ENCODE measurements around the gene HRG.

HRG gene

GRCh38 chr3:186713499-186713898 lies 47.7 kb downstream of the HRG start:
- H3K27me3 ChIP-seq (ENCODE audit: insufficient read depth, low read length), result no peaks in the 10 kb centered on the region
- no peak overlapping the region for H3K9ac ChIP-seq (ENCODE audit: low read length)
- H3K9me2 ChIP-seq (ENCODE audit: low read depth, low read length), result no peaks in the 10 kb centered on the region
- no peaks in the 10 kb centered on the region for H3K36me3 ChIP-seq (ENCODE audit: insufficient read depth, low read length)
- no peaks in the 10 kb centered on the region for H3K9me3 ChIP-seq (ENCODE audit: low read length)
- no peak overlapping the region for H3K27ac ChIP-seq (ENCODE audit: low read depth, low read length, poor library complexity, severe bottlenecking)
- no peaks in the 10 kb centered on the region for H3K79me2 ChIP-seq (ENCODE audit: insufficient read depth, low read length)
- TF ChIP-seq EZH2 (IDR thresholded peaks at IDR 0.05; ENCODE audit: borderline replicate concordance, low read length) (no peak), CTCF (IDR thresholded peaks at IDR 0.05; ENCODE audit: low read length) (no peak)
- no peaks in the 10 kb centered on the region for H3F3A ChIP-seq (ENCODE audit: insufficient read depth, low read length)
- H3K4me2 ChIP-seq (ENCODE audit: low read length), result no peak overlapping the region
- no peak overlapping the region for H2AFZ ChIP-seq (ENCODE audit: low read length)
- peaks cover 9% of the 10 kb centered on the region for H3K4me1 ChIP-seq (ENCODE audit: insufficient read depth, low read length, severe bottlenecking)
- H3K4me3 ChIP-seq (ENCODE audit: low read depth, low read length, poor library complexity, severe bottlenecking), result no peak overlapping the region
- no peaks in the 10 kb centered on the region for H4K20me1 ChIP-seq (ENCODE audit: insufficient read depth, low read length)

GRCh38 chr3:186717039-186717457 lies 51.2 kb downstream of the HRG start, which contains the start of gene KNG1:
KNG1 (plus strand) TSS chr3:186717359; CDS start chr3:186717543, 184 bp downstream.
- H2AFZ ChIP-seq (ENCODE audit: low read length), result no peak within 1 kb of the TSS

GRCh38 chr3:186719945-186720739 lies 54.3 kb downstream of the HRG start:
- no peak overlapping the region for H2AFZ ChIP-seq (ENCODE audit: low read length)
- H3K9me2 ChIP-seq (ENCODE audit: low read depth, low read length), result no peaks in the 10 kb centered on the region
- no peaks in the 10 kb centered on the region for H3K27me3 ChIP-seq (ENCODE audit: insufficient read depth, low read length)
- H3K27ac ChIP-seq (ENCODE audit: low read depth, low read length, poor library complexity, severe bottlenecking), result no peak overlapping the region
- H4K20me1 ChIP-seq (ENCODE audit: insufficient read depth, low read length), result no peaks in the 10 kb centered on the region
- no peaks in the 10 kb centered on the region for H3K36me3 ChIP-seq (ENCODE audit: insufficient read depth, low read length)
- peaks cover 2% of the 10 kb centered on the region for H3K4me1 ChIP-seq (ENCODE audit: insufficient read depth, low read length, severe bottlenecking)
- H3K9ac ChIP-seq (ENCODE audit: low read length), result no peak overlapping the region
- no peak for TF ChIP-seq CTCF (IDR thresholded peaks at IDR 0.05; ENCODE audit: low read length)
- TF ChIP-seq EZH2 (IDR thresholded peaks at IDR 0.05; ENCODE audit: borderline replicate concordance, low read length), result no peak
- H3K4me3 ChIP-seq (ENCODE audit: low read depth, low read length, poor library complexity, severe bottlenecking), result no peak overlapping the region
- H3K4me2 ChIP-seq (ENCODE audit: low read length), result no peak overlapping the region
- H3K79me2 ChIP-seq (ENCODE audit: insufficient read depth, low read length), result no peaks in the 10 kb centered on the region
- no peaks in the 10 kb centered on the region for H3F3A ChIP-seq (ENCODE audit: insufficient read depth, low read length)
- H3K9me3 ChIP-seq (ENCODE audit: low read length), result no peaks in the 10 kb centered on the region

More at GRCh38 chr3:186717039-186717457, 51.2 kb downstream of the HRG start, which contains the start of gene KNG1:
- H3K27ac ChIP-seq (ENCODE audit: low read depth, low read length, poor library complexity, severe bottlenecking), result no peak within 1 kb of the TSS
- no peaks in the 10 kb centered on the region for H3K36me3 ChIP-seq (ENCODE audit: insufficient read depth, low read length)
- peaks cover 9% of the 10 kb centered on the region for H3K4me1 ChIP-seq (ENCODE audit: insufficient read depth, low read length, severe bottlenecking)
- TF ChIP-seq EZH2 (IDR thresholded peaks at IDR 0.05; ENCODE audit: borderline replicate concordance, low read length) (no peak), CTCF (IDR thresholded peaks at IDR 0.05; ENCODE audit: low read length) (no peak)
- H3K27me3 ChIP-seq (ENCODE audit: insufficient read depth, low read length), result no peaks in the 10 kb centered on the region
- no peaks in the 10 kb centered on the region for H3K9me3 ChIP-seq (ENCODE audit: low read length)
- no peak within 1 kb of the TSS for H3K4me3 ChIP-seq (ENCODE audit: low read depth, low read length, poor library complexity, severe bottlenecking)
- no peak within 1 kb of the TSS for H3K9ac ChIP-seq (ENCODE audit: low read length)
- no peaks in the 10 kb centered on the region for H4K20me1 ChIP-seq (ENCODE audit: insufficient read depth, low read length)
- no peaks in the 10 kb centered on the region for H3K79me2 ChIP-seq (ENCODE audit: insufficient read depth, low read length)
- H3K4me2 ChIP-seq (ENCODE audit: low read length), result no peak within 1 kb of the TSS
- H3F3A ChIP-seq (ENCODE audit: insufficient read depth, low read length), result no peaks in the 10 kb centered on the region
- H3K9me2 ChIP-seq (ENCODE audit: low read depth, low read length), result no peaks in the 10 kb centered on the region
